HL-60 (cell line): ENCODE measurements around the gene PDCD4.

Experiments used
- DNase-seq, 2 experiments: peaks; one replicate each; pipeline ENCODE4 v3.0.0-alpha.2; 2010 to 2020; ENCODE audit warnings: low read depth in 1 of 2, low spot score in 1 of 2
- H3K27ac ChIP-seq: fragments of 250-450 bp; sonication (Bioruptor Pico); replicated peaks from 2 replicates; pipeline ENCODE4 v1.5.1; 2020; ENCODE audit warnings: mild to moderate bottlenecking, moderate library complexity
- H3K27me3 ChIP-seq: fragments of 250-450 bp; sonication (Bioruptor Pico); 2 replicates; pipeline ENCODE4 v1.5.1; 2021; ENCODE audit warnings: mild to moderate bottlenecking, moderate library complexity; ENCODE audit not compliant: insufficient read depth, poor library complexity, severe bottlenecking
- H3K4me3 ChIP-seq: replicated peaks from 2 replicates; pipeline ENCODE4 v1.5.1; 2011; ENCODE audit warnings: mild to moderate bottlenecking, control low read depth, low read length; ENCODE audit not compliant: insufficient read depth
- CTCF ChIP-seq: IDR thresholded peaks from one replicate; pipeline ENCODE4 v1.5.1; 2011; ENCODE audit warnings: low read length, control low read depth, inconsistent platforms; ENCODE audit not compliant: insufficient read depth
- GABPA ChIP-seq: IDR thresholded peaks from 2 replicates; pipeline ENCODE4 v1.6.1; 2012; ENCODE audit warnings: low read depth
- POLR2AphosphoS5 ChIP-seq: IDR thresholded peaks from 2 replicates; pipeline ENCODE4 v1.6.1; 2012; ENCODE audit warnings: low read depth
- REST ChIP-seq: IDR thresholded peaks from 2 replicates; pipeline ENCODE4 v1.6.1; 2012; ENCODE audit warnings: low read depth; ENCODE audit not compliant: insufficient replicate concordance
- SPI1 ChIP-seq: IDR thresholded peaks from 2 replicates; pipeline ENCODE4 v1.6.1; 2012; ENCODE audit warnings: low read depth, mild to moderate bottlenecking, borderline replicate concordance

PDCD4 gene

GRCh38 chr10:110932505-110933180 is 60.9 kb downstream of the PDCD4 start:
- TF ChIP-seq POLR2AphosphoS5 (no peak), GABPA (no peak), SPI1 (no peak), CTCF (no peak), REST (no peak)
- no peak for DNase-seq
- no peaks in the 10 kb centered on the region for H3K27me3 ChIP-seq
- no peak overlapping the region for H3K4me3 ChIP-seq
- no peak overlapping the region for H3K27ac ChIP-seq

GRCh38 chr10:110936757-110937156 is 65.0 kb downstream of the PDCD4 start:
- no peak for DNase-seq
- H3K27ac ChIP-seq, result no peak overlapping the region
- no peak for TF ChIP-seq CTCF
- no peak for TF ChIP-seq REST
- TF ChIP-seq POLR2AphosphoS5, result no peak
- no peak for TF ChIP-seq SPI1
- no peak for TF ChIP-seq GABPA
- H3K4me3 ChIP-seq, result no peak overlapping the region
- no peaks in the 10 kb centered on the region for H3K27me3 ChIP-seq

GRCh38 chr10:110939419-110939818 is 67.7 kb downstream of the PDCD4 start:
- no peaks in the 10 kb centered on the region for H3K27me3 ChIP-seq
- no peak for TF ChIP-seq SPI1
- TF ChIP-seq CTCF, result no peak
- no peak for TF ChIP-seq POLR2AphosphoS5
- no peak for TF ChIP-seq REST
- no peak for TF ChIP-seq GABPA
- H3K4me3 ChIP-seq, result no peak overlapping the region
- H3K27ac ChIP-seq, result no peak overlapping the region
- DNase-seq, result no peak
